Parietal lobe (tissue), 1 donor: ENCODE measurements around the gene SOWAHC. TPM values are rescaled to one million over a fixed set of nuclear protein-coding genes. Genes with fewer than 3 reads are reported as not detected.

Source experiments
- total RNA-seq: library from RNA; depleted of rRNA; stranded (reverse); fragments of >200 nt; gene quantifications from one replicate; pipeline ENCODE4 v1.2.3, GENCODE V29; 2014

SOWAHC gene, protein sequence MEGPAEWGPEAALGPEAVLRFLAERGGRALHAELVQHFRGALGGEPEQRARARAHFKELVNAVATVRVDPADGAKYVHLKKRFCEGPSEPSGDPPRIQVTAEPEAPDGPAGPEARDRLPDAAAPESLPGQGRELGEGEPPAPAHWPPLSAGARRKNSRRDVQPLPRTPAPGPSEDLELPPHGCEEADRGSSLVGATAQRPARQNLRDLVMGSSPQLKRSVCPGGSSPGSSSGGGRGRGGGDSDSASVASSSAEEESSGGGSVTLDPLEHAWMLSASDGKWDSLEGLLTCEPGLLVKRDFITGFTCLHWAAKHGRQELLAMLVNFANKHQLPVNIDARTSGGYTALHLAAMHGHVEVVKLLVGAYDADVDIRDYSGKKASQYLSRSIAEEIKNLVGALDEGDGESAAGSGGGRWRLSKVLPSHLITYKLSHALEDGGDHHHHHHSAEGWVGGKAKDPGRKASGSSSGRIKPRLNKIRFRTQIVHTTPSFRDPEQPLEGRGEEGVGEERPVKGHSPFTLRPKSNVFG
- 34.1 TPM for total RNA-seq

GRCh38 chr2:109613922-109614714, at the start of gene SOWAHC, which contains the start of gene SEPTIN10:
SOWAHC (plus strand) TSS chr2:109614364; CDS start chr2:109614490, 126 bp downstream.
SEPTIN10 (minus strand) TSS chr2:109613966; CDS start chr2:109613827, 139 bp downstream.

Other genes with a start within 250 kb of the SOWAHC start
- 91.7 TPM for gene SEPTIN10, start 398 bp upstream of the SOWAHC start, total RNA-seq
- gene RGPD5, start 179.9 kb downstream of the SOWAHC start, total RNA-seq = 140 TPM